DMS114 treated with DMSO at 0.1 percent for 48 hours (cell line): ENCODE measurements around the gene EML1.
A peak's percentile ranks its signal among the peaks of the same experiment; 100 is the strongest.

ENCODE experiments used
- DNase-seq: peaks from one replicate; lab custom pipeline; 2025; ENCODE audit not compliant: unreplicated experiment; lab: John Stamatoyannopoulos, UW

Gene EML1

GRCh38 chr14:99952453-99952852 lies 159.2 kb downstream of the EML1 start:
- DNase-seq: no peak

- DNase-seq: no peak
Observed at GRCh38 chr14:99955826-99956455, 162.7 kb downstream of the EML1 start.

GRCh38 chr14:99958380-99958779 lies 165.2 kb downstream of the EML1 start:
- no peak for DNase-seq

- no peak for DNase-seq
Observed at GRCh38 chr14:99961826-99962518, 168.8 kb downstream of the EML1 start.

GRCh38 chr14:99964979-99965378 lies 171.8 kb downstream of the EML1 start:
- DNase-seq: no peak

- no peak for DNase-seq
Observed at GRCh38 chr14:99966037-99966835, 173.0 kb downstream of the EML1 start.

- DNase-seq: no peak
Observed at GRCh38 chr14:99966912-99967311, 173.7 kb downstream of the EML1 start.

- DNase-seq: no peak
Observed at GRCh38 chr14:99968191-99968920, 175.1 kb downstream of the EML1 start.

GRCh38 chr14:99968941-99969340 lies 175.7 kb downstream of the EML1 start:
- no peak for DNase-seq

GRCh38 chr14:99969673-99970322 lies 176.6 kb downstream of the EML1 start:
- DNase-seq: no peak

GRCh38 chr14:99971087-99971940 lies 178.1 kb downstream of the EML1 start:
- peak; percentile 38 for DNase-seq

- DNase-seq: no peak
Observed at GRCh38 chr14:99971941-99972747, 178.9 kb downstream of the EML1 start.

GRCh38 chr14:99972748-99973466 lies 179.7 kb downstream of the EML1 start:
- DNase-seq: no peak

- DNase-seq: no peak
Observed at GRCh38 chr14:99975190-99975589, 182.0 kb downstream of the EML1 start.

- DNase-seq: no peak
Observed at GRCh38 chr14:99976021-99976420, 182.8 kb downstream of the EML1 start.

- DNase-seq: no peak
Observed at GRCh38 chr14:99976681-99977080, 183.5 kb downstream of the EML1 start.

GRCh38 chr14:99980299-99980698 lies 187.1 kb downstream of the EML1 start:
- no peak for DNase-seq

GRCh38 chr14:99981806-99982205 lies 188.6 kb downstream of the EML1 start:
- no peak for DNase-seq
